ENCODE data around the gene EMCN.
"Not testable (repeated sequence)": the region's sequence is repeated elsewhere in the genome, so short reads cannot be mapped to it uniquely, and the experiment has no call there.

The EMCN gene

GRCh38 chr4:100356172-100356571 lies 161.7 kb downstream of the EMCN start:
- no peaks in the 10 kb centered on the region for H3K36me3 ChIP-seq
- DNase-seq = no peak
- no peak overlapping the region for H3K4me3 ChIP-seq
- intact Hi-C loops (cut with DNase I; ENCODE audit: low total_unique reads) = no loop called here
- peaks cover 0 to 19% (median 0%) of the 10 kb centered on the region in 4 donors for H3K4me1 ChIP-seq
- no peaks in the 10 kb centered on the region for H3K27me3 ChIP-seq
- no peak overlapping the region for H3K27ac ChIP-seq
- no peak for TF ChIP-seq CTCF (IDR thresholded peaks at IDR 0.05)
- no peaks in the 10 kb centered on the region for H3K9me3 ChIP-seq

GRCh38 chr4:100352352-100352751 lies 165.5 kb downstream of the EMCN start:
- H3K27ac ChIP-seq; H3K9me3 ChIP-seq; intact Hi-C loops (cut with DNase I; ENCODE audit: low total_unique reads); H3K27me3 ChIP-seq; DNase-seq; H3K36me3 ChIP-seq; H3K4me1 ChIP-seq; H3K4me3 ChIP-seq: not testable (repeated sequence)

GRCh38 chr4:100348473-100348872 lies 169.3 kb downstream of the EMCN start:
- TF ChIP-seq CTCF (IDR thresholded peaks at IDR 0.05) = no peak
- no peak for DNase-seq
- H3K27ac ChIP-seq = no peak overlapping the region
- H3K27me3 ChIP-seq = no peaks in the 10 kb centered on the region
- H3K9me3 ChIP-seq = no peaks in the 10 kb centered on the region
- no peaks in the 10 kb centered on the region for H3K4me1 ChIP-seq
- H3K36me3 ChIP-seq = no peaks in the 10 kb centered on the region
- intact Hi-C loops (cut with DNase I; ENCODE audit: low total_unique reads) = no loop called here
- H3K4me3 ChIP-seq = no peak overlapping the region

- no peaks in the 10 kb centered on the region for H3K27me3 ChIP-seq
- intact Hi-C loops (cut with DNase I; ENCODE audit: low total_unique reads) = no loop called here
- H3K4me1 ChIP-seq = no peaks in the 10 kb centered on the region
- no peaks in the 10 kb centered on the region for H3K9me3 ChIP-seq
- H3K27ac ChIP-seq = no peak overlapping the region
- TF ChIP-seq CTCF (IDR thresholded peaks at IDR 0.05) = no peak
- no peaks in the 10 kb centered on the region for H3K36me3 ChIP-seq
- H3K4me3 ChIP-seq = no peak overlapping the region
- no peak for DNase-seq
Measured at GRCh38 chr4:100347241-100347640, 170.6 kb downstream of the EMCN start.

- Histone ChIP-seq H3K4me3 (no peak overlapping the region), H3K4me1 (no peaks in the 10 kb centered on the region), H3K36me3 (no peaks in the 10 kb centered on the region), H3K27me3 (no peaks in the 10 kb centered on the region), H3K9me3 (no peaks in the 10 kb centered on the region), H3K27ac (no peak overlapping the region)
- intact Hi-C loops (cut with DNase I; ENCODE audit: low total_unique reads) = no loop called here
- no peak for DNase-seq
- no peak for TF ChIP-seq CTCF (IDR thresholded peaks at IDR 0.05)
Measured at GRCh38 chr4:100345585-100345984, 172.2 kb downstream of the EMCN start.
